Fibroblast of villous mesenchyme (primary cell): ENCODE measurements around the gene DCUN1D1. TPM values are rescaled to one million over a fixed set of nuclear protein-coding genes. Genes with fewer than 3 reads are reported as not detected.

Source experiments
- DNase-seq: peaks from one replicate; pipeline ENCODE4 v3.0.0-alpha.2; 2010; ENCODE audit warnings: low read depth
- H3K4me3 ChIP-seq: 2 replicates; pipeline ENCODE4 v1.5.1; 2011; ENCODE audit warnings: low read depth, mild to moderate bottlenecking, low read length
- total RNA-seq: library from RNA; depleted of rRNA; stranded (reverse); fragments of >200 nt; gene quantifications from 2 replicates; pipeline ENCODE4 v1.2.3, GENCODE V29; 2012
- TF ChIP-seq, protein P1 (sequence below): IDR thresholded peaks from 2 replicates; pipeline ENCODE4 v1.5.1; 2012; ENCODE audit warnings: low read depth, mild to moderate bottlenecking, low read length; ENCODE audit not compliant: insufficient read depth

The DCUN1D1 gene
- total RNA-seq, 1 donor = 40.2 TPM

DNA sequence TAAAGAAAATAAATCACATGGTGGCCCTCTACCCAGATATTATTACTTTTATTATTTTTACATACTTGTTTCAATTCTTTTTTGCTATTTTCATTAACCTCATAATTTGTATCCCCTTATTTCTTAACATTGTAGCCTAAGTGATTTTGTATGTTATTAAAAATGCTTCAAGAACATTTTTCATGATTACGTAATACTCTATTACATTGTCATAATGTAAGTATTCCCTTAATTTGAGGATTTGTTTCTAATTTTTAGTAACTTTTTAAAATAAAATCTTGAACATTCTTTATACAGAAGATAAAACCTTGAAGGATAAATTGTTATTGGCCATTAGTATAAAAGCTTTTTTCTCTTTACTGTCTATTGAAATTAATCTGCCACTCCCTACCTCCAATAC is 89.0 kb downstream of the DCUN1D1 start:
- no peak for DNase-seq
- TF ChIP-seq, protein P1, sequence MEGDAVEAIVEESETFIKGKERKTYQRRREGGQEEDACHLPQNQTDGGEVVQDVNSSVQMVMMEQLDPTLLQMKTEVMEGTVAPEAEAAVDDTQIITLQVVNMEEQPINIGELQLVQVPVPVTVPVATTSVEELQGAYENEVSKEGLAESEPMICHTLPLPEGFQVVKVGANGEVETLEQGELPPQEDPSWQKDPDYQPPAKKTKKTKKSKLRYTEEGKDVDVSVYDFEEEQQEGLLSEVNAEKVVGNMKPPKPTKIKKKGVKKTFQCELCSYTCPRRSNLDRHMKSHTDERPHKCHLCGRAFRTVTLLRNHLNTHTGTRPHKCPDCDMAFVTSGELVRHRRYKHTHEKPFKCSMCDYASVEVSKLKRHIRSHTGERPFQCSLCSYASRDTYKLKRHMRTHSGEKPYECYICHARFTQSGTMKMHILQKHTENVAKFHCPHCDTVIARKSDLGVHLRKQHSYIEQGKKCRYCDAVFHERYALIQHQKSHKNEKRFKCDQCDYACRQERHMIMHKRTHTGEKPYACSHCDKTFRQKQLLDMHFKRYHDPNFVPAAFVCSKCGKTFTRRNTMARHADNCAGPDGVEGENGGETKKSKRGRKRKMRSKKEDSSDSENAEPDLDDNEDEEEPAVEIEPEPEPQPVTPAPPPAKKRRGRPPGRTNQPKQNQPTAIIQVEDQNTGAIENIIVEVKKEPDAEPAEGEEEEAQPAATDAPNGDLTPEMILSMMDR = no peak
- H3K4me3 ChIP-seq = no peak overlapping the region

DNA sequence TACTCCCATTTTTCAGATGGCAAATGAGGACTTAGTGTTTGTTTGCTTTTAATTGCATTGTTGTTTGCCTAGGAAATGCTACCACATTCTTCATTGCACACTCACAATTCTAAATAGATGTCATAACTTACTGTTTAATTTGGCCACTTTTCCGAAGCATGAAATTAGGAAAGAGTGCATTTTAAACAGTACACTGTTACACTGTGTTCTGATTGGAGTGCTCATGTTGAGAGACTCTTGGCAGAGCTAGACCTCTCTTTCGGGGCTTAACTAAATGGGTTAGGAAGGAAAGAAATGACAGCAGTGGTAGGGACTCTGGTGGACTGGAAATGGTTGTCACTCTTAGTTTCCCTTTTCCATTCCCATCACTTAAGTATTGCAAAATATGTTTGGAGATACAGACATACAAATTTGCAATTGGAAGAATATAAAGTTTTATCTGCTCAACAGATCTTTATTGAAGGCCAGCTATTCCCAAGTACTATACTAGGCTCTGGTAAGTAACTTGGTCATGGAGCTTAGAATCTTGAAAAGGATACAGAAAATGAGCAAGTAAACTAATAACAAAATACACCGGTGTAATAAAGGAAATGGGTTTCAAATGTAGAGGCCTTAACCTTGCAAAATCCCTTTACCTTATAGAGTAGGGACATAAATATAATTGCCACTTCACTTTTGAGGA is 90.2 kb downstream of the DCUN1D1 start:
- DNase-seq = peak; percentile 26
- no peak overlapping the region for H3K4me3 ChIP-seq
- TF ChIP-seq, protein P1 = no peak

Other genes with a start within 250 kb of the DCUN1D1 start
- 55.4 and 79.9 TPM in 2 replicates for gene ATP11B, start 187.0 kb downstream of the DCUN1D1 start, total RNA-seq
- gene MCCC1, start 119.0 kb upstream of the DCUN1D1 start, total RNA-seq = 11.6 and 14.7 TPM in 2 replicates
- under 0.01 TPM in 2 replicates for gene LAMP3, start 182.2 kb upstream of the DCUN1D1 start, total RNA-seq